Psoas muscle (tissue), 8 donors: Measurements from ENCODE around the gene PDZD8. TPM values are rescaled to one million over a fixed set of nuclear protein-coding genes. Genes with fewer than 3 reads are reported as not detected.

Experiments
- ATAC-seq, 4 donors: fragments of 200-7000 bp; cut with Tn5 transposase; one replicate each; pipeline ENCODE4 v1.9.1; 2020; ENCODE audit warnings: moderate library complexity in 3 of 4, mild to moderate bottlenecking in 2 of 4
- DNase-seq, 2 donors: peaks; one replicate each; pipeline ENCODE4 v3.0.0-alpha.2; 2020
- H3K27ac ChIP-seq: fragments of 200-600 bp; one replicate; pipeline ENCODE4 v1.8.0; 2022
- H3K27me3 ChIP-seq, 3 donors: fragments of 200-600 bp in 1 of 3; one replicate each; pipeline versions ENCODE4 v1.6.1 to v1.8.0; 2013 to 2022; ENCODE audit warnings: low read length in 2 of 3, mild to moderate bottlenecking in 2 of 3, moderate library complexity in 1 of 3; ENCODE audit not compliant: insufficient read depth in 3 of 3
- H3K36me3 ChIP-seq, 2 donors: fragments of 200-600 bp in 1 of 2; one replicate each; pipeline versions ENCODE4 v1.6.1 to v1.8.0; 2013 to 2022; ENCODE audit warnings: low read depth in 1 of 2, mild to moderate bottlenecking in 1 of 2, moderate library complexity in 1 of 2; ENCODE audit not compliant: insufficient read depth in 1 of 2
- H3K4me1 ChIP-seq: fragments of 200-600 bp; one replicate; pipeline ENCODE4 v1.8.0; 2022
- H3K4me3 ChIP-seq: fragments of 200-600 bp; one replicate; pipeline ENCODE4 v1.8.0; 2022; ENCODE audit warnings: mild to moderate bottlenecking
- H3K9me3 ChIP-seq: fragments of 200-600 bp; one replicate; pipeline ENCODE4 v1.8.0; 2022
- WGBS, 3 donors: extraction: QIAGEN DNeasy Blood & Tissue Kit; methylation state at CpG; one replicate each; pipeline versions ENCODE4 v1.1.6 to v1.1.7; 2013; 5-methylcytosine and 5-hydroxymethylcytosine counted together
- intact Hi-C, 2 donors: fragments of 100-400 bp; cut with DNase I; formaldehyde crosslinking; loops; one replicate each; pipeline versions ENCODE4 v1.11.0 to v1.14.2; 2022
- polyA plus RNA-seq, 3 donors: library from polyadenylated mRNA; stranded (reverse); fragments of 200-250 nt; gene quantifications; one replicate each; pipeline ENCODE4 v1.2.3, GENCODE V29; 2013
- total RNA-seq, 4 donors: library from RNA; stranded (reverse); fragmentation: NEBNext Ultra II Directional in 2 of 4; extraction: Animal tissue kit (Norgen Biotek cat#: 25700) in 2 of 4; gene quantifications; one replicate each; pipeline versions ENCODE4 v1.2.1 to v1.2.4, GENCODE V29; 2021 to 2023
- TF ChIP-seq, protein P1 (sequence below): fragments of 200-600 bp; IDR thresholded peaks from one replicate; pipeline ENCODE4 v1.8.0; 2022; ENCODE audit warnings: antibody characterized with exemption
- donor health status: healthy with polysubstance abuse.
- donor health status: DM: no; HTN: no; CAD: no; lungs with moderate emphysema.
- donor health status: Bipolar disorder and iron deficiency.
- donor health status: healthy.
- donor health status: DM: yes; HTN: yes; CAD: no.
- donor health status: DM: no; HTN: no; CAD: no.
- donor health status: DM: no; HTN: no; CAD: no.
- donor health status: DM: yes; HTN: yes; CAD: no.

PDZD8 gene
- total and polyA plus RNA-seq, 7 donors, result 3.3 to 20.3 (median 19.1) TPM

DNA sequence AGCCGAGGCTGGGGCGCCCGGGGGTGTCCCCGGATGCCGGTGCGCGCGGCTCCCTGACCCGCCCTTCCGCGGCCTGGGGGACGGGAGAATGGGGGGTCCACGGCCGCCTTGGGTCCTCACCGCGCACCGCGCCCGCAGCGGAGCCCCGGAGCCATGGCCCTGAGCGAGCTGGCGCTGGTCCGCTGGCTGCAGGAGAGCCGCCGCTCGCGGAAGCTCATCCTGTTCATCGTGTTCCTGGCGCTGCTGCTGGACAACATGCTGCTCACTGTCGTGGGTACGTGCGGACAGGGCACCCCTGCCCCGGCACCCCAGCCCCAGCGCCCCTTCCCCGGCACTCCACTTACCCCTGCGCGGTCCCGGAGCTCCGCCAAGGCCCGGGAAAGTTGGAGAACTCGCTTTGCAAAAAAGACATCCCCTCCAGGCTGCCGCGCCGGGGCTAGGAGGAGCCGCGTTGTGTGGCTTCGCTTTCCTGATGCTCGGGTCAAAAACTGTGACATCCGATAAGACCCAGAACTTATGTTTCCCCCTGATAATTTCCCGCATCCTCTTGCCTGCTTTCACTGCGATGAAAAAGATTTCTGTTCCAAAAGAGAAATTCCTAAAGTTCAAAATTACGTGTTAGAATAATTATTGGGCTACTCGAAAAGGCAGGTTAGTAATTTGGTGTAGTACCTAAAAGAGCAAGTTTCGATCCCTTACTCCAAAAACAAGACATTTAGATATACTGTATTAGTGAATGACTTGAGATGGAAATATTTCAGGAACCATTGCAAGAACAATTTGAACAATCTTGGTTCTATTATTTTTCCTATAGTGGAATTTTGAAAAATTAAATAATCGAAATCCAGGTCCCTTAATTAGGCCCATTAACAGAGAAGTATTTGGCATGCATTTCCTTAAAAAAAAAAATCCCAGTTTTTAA, 133.4 kb downstream of the PDZD8 start:
- intact Hi-C loops, result no loop called here
- H3K4me3 ChIP-seq, result no peak overlapping the region
- H3K4me1 ChIP-seq, result no peaks in the 10 kb centered on the region
- peaks cover 15 to 57% (median 18%) of the 10 kb centered on the region in 3 donors for H3K27me3 ChIP-seq
- H3K9me3 ChIP-seq, result no peaks in the 10 kb centered on the region
- no peaks in the 10 kb centered on the region for H3K36me3 ChIP-seq
- 7 to 10% (median 8%) methylated on average over 38 to 56 of the region's 56 CpGs for WGBS, 3 donors
- H3K27ac ChIP-seq, result no peak overlapping the region
- no peak for ATAC-seq
- DNase-seq, result no peak
- TF ChIP-seq, protein P1, sequence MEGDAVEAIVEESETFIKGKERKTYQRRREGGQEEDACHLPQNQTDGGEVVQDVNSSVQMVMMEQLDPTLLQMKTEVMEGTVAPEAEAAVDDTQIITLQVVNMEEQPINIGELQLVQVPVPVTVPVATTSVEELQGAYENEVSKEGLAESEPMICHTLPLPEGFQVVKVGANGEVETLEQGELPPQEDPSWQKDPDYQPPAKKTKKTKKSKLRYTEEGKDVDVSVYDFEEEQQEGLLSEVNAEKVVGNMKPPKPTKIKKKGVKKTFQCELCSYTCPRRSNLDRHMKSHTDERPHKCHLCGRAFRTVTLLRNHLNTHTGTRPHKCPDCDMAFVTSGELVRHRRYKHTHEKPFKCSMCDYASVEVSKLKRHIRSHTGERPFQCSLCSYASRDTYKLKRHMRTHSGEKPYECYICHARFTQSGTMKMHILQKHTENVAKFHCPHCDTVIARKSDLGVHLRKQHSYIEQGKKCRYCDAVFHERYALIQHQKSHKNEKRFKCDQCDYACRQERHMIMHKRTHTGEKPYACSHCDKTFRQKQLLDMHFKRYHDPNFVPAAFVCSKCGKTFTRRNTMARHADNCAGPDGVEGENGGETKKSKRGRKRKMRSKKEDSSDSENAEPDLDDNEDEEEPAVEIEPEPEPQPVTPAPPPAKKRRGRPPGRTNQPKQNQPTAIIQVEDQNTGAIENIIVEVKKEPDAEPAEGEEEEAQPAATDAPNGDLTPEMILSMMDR, result no peak

DNA sequence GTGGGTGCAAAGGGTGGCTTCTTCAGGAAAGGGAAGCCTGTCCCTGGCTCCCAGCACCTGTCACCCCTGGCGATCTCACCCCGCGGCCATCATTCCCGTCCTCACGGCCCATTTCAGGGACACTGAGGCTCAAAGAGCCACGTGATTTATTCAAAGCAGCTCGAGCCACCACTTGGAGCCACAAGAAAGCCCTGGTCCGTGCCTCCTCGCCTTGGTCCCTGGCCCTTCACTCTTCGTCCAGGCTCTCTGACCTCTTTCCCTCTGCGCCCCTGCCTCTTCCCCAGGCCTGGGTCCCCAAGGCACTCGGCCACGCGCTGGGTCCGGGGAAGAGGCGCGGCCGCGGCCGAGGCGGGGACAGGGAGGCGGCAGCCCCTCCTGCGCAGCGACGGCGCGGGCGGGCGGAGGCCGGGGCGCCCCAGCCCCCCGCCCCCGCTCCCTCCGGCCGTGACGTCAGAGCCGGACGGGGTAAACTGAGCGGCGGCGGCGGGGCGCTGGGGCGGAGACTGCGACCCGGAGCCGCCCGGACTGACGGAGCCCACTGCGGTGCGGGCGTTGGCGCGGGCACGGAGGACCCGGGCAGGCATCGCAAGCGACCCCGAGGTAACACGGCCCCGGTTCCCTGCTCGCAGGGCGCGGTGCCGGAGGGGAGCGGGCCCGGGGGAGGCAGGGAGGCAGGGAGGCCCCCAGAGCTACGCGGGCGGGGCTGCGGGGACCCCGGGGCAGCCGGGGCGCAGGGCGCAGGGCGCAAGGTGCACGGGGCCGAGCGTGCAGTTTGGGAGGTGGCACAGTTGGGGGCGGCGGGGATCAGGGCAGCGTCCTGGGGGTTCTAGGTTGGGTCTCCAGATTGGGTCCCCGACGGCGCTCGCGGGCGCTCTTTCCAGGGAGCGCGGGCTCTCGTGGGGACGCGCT, 134.4 kb downstream of the PDZD8 start, which contains the start of gene SLC18A2:
SLC18A2 (plus strand) TSS at position 494 of the 909 bp plus-strand sequence. CDS start 580 bp downstream, outside the sequence.
- Histone ChIP-seq H3K27me3 (peaks cover 15 to 54% (median 18%) of the 10 kb centered on the region in 3 donors), H3K4me3 (no peak within 1 kb of the TSS), H3K9me3 (no peaks in the 10 kb centered on the region), H3K36me3 (no peaks in the 10 kb centered on the region), H3K4me1 (no peaks in the 10 kb centered on the region), H3K27ac (no peak within 1 kb of the TSS)
- WGBS, 3 donors, result 2 to 3% (median 2%) methylated on average over 66 to 93 of the region's 93 CpGs
- TF ChIP-seq, protein P1, result no peak
- no peak for ATAC-seq
- intact Hi-C loops, result no loop called here
- DNase-seq, result no peak

DNA sequence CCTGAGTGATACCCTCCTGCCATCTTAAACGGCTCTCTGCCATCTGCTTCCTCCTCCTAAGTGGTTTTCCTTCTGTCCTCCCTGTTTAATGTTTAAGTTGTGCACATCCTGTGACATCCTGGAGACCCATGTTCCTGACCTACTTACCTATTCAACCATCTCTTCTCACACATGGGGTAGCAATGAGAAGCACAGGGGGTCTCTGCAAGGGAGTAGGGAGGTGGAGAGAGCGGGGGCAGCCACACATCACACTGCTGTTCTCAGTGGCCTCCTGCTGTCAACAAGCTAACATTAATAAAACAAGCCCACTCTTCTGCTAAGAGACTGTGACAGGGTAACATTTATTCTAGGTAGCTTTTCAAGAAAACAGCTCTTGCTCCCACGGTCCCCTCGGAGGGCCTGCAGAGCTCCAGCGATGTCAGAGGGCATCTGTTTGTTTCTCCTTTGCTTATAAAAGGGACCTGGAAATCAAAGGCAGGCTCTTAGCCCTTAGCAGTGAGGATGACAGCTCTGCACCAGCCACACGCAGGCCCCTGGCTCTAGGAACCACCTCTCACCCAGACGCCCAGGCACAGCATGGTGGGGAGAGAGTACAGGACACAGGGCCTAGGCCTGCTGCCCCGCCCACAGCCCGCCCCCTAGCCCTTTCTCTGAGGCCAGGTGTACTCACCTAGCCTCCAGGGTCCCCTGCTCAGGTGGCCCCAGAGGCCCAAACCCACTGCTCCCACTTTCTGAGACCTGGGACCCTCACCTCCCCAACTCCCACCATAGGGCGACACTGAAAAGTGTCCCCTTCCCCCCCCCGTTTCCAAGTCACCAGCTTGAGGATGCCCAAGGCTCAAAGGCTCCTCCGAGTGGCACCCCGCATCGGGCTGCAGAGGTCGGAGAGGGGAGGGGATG, 135.3 kb downstream of the PDZD8 start:
- Histone ChIP-seq H3K27ac (no peak overlapping the region), H3K4me3 (no peak overlapping the region), H3K27me3 (peaks cover 11 to 54% (median 15%) of the 10 kb centered on the region in 3 donors), H3K9me3 (no peaks in the 10 kb centered on the region), H3K4me1 (no peaks in the 10 kb centered on the region), H3K36me3 (no peaks in the 10 kb centered on the region)
- 37 to 40% (median 39%) methylated on average over 13 to 15 of the region's 15 CpGs for WGBS, 3 donors
- ATAC-seq (no peak), DNase-seq (no peak)
- TF ChIP-seq, protein P1, result no peak
- intact Hi-C loops, result no loop called here

DNA sequence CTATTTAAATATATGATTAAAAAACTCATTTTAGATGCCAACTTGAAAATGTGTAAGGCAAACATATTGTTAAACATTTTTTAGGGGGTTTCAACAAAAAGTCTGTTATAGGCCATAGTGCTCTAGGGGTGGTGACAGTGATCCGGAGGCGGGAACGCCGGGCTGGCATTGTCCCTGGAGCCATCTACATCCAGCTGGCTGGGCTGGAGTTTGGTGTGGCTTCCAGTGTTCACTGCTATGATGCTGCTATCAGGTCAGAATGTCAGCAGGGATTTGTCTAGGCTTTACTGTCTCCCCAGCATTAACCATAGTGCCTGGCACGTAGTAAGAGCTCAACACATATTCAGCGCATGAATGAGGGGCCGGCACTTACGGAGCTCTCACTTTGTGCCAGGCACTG, 136.2 kb downstream of the PDZD8 start:
- intact Hi-C loops, result no loop called here
- TF ChIP-seq, protein P1, result no peak
- Histone ChIP-seq H3K27me3 (peaks cover 11 to 45% (median 15%) of the 10 kb centered on the region in 3 donors), H3K27ac (no peak overlapping the region), H3K4me1 (no peaks in the 10 kb centered on the region), H3K36me3 (no peaks in the 10 kb centered on the region), H3K4me3 (no peak overlapping the region), H3K9me3 (no peaks in the 10 kb centered on the region)
- ATAC-seq (no peak), DNase-seq (no peak)
- WGBS, 3 donors, result 65 to 71% (median 71%) methylated on average over 8 of the region's 8 CpGs
